SK-N-MC (cell line): Measurements from ENCODE around the gene CACNA2D1.
"Not testable (repeated sequence)": the region's sequence is repeated elsewhere in the genome, so short reads cannot be mapped to it uniquely, and the experiment has no call there.

ENCODE experiments used
- DNase-seq: peaks from one replicate; pipeline ENCODE4 v3.0.0-alpha.2; 2011; ENCODE audit warnings: low read depth, low spot score
- H3K27ac ChIP-seq: fragments of 200-600 bp; sonication (generic); 2 replicates; pipeline ENCODE4 v1.5.1; 2016; ENCODE audit warnings: mixed run types
- H3K36me3 ChIP-seq: fragments of 200-600 bp; sonication (generic); 2 replicates; pipeline ENCODE4 v1.6.1; 2017; ENCODE audit warnings: antibody characterized with exemption, low read length, mixed read lengths; ENCODE audit not compliant: insufficient read depth
- H3K4me3 ChIP-seq: fragments of 200-600 bp; sonication (generic); 2 replicates; pipeline ENCODE4 v1.5.1; 2016
- H3K9ac ChIP-seq: fragments of 200-600 bp; sonication (generic); 2 replicates; pipeline ENCODE4 v1.8.0; 2017; ENCODE audit warnings: mixed run types, mixed read lengths; ENCODE audit not compliant: insufficient read length
- H3K9me3 ChIP-seq: fragments of 200-600 bp; sonication (generic); 2 replicates; pipeline ENCODE4 v1.6.1; 2017; ENCODE audit warnings: low read depth, mild to moderate bottlenecking, antibody characterized with exemption, low read length, moderate library complexity, mixed read lengths
- EZH2 ChIP-seq: fragments of 200-600 bp; sonication (generic); IDR thresholded peaks from one replicate; pipeline ENCODE4 v1.6.1; 2017; ENCODE audit warnings: antibody characterized with exemption
- FOXP2 ChIP-seq: optimal IDR thresholded peaks from 2 replicates; pipeline ENCODE3; 2011; ENCODE audit warnings: mild to moderate bottlenecking, moderate library complexity; ENCODE audit not compliant: insufficient read depth; ENCODE audit errors: extremely low read length, control extremely low read depth
- POLR2AphosphoS5 ChIP-seq: IDR thresholded peaks from 2 replicates; pipeline ENCODE4 v1.6.1; 2012; ENCODE audit warnings: mild to moderate bottlenecking, low read depth, low read length, borderline replicate concordance

The CACNA2D1 gene

GRCh38 chr7:82441669-82442478 lies 1.7 kb downstream of the CACNA2D1 start:
- peak overlapping the region; percentile 88; the same call in 1 of the 2 replicates for H3K27ac ChIP-seq
- H3K4me3 ChIP-seq, result peak overlapping the region; percentile 98
- TF ChIP-seq POLR2AphosphoS5 (no peak), FOXP2 (no peak), EZH2 (no peak)
- DNase-seq, result no peak
- H3K36me3 ChIP-seq, result no peaks in the 10 kb centered on the region
- no peaks in the 10 kb centered on the region for H3K9me3 ChIP-seq
- H3K9ac ChIP-seq, result peak overlapping the region; percentile 94

GRCh38 chr7:82438521-82438920 lies 5.1 kb downstream of the CACNA2D1 start:
- DNase-seq, result no peak
- Histone ChIP-seq H3K36me3 (no peaks in the 10 kb centered on the region), H3K9ac (no peak overlapping the region), H3K27ac (no peak overlapping the region), H3K4me3 (no peak overlapping the region), H3K9me3 (no peaks in the 10 kb centered on the region)
- TF ChIP-seq POLR2AphosphoS5 (no peak), FOXP2 (no peak), EZH2 (no peak)

GRCh38 chr7:82435769-82436168 lies 7.8 kb downstream of the CACNA2D1 start:
- no peak for DNase-seq
- Histone ChIP-seq H3K4me3 (no peak overlapping the region), H3K27ac (no peak overlapping the region), H3K9me3 (no peaks in the 10 kb centered on the region), H3K36me3 (no peaks in the 10 kb centered on the region), H3K9ac (no peak overlapping the region)
- TF ChIP-seq FOXP2, result no peak
- TF ChIP-seq EZH2, result no peak
- TF ChIP-seq POLR2AphosphoS5, result no peak

- Histone ChIP-seq H3K27ac (no peak overlapping the region), H3K36me3 (no peaks in the 10 kb centered on the region), H3K4me3 (no peak overlapping the region), H3K9ac (no peak overlapping the region), H3K9me3 (no peaks in the 10 kb centered on the region)
- TF ChIP-seq FOXP2, result no peak
- TF ChIP-seq EZH2, result no peak
- TF ChIP-seq POLR2AphosphoS5, result no peak
- DNase-seq, result no peak
These were observed 9.1 kb downstream of the CACNA2D1 start for GRCh38 chr7:82434275-82435022.

GRCh38 chr7:82433507-82433906 lies 10.1 kb downstream of the CACNA2D1 start:
- no peak overlapping the region for H3K9ac ChIP-seq
- no peak for TF ChIP-seq EZH2
- no peak for TF ChIP-seq POLR2AphosphoS5
- no peak for TF ChIP-seq FOXP2
- no peaks in the 10 kb centered on the region for H3K9me3 ChIP-seq
- no peak for DNase-seq
- H3K4me3 ChIP-seq, result no peak overlapping the region
- H3K27ac ChIP-seq, result no peak overlapping the region
- H3K36me3 ChIP-seq, result no peaks in the 10 kb centered on the region

GRCh38 chr7:82432743-82433142 lies 10.8 kb downstream of the CACNA2D1 start:
- H3K27ac ChIP-seq, H3K4me3 ChIP-seq, DNase-seq, H3K36me3 ChIP-seq, H3K9me3 ChIP-seq, H3K9ac ChIP-seq: not testable (repeated sequence)

- no peak overlapping the region for H3K4me3 ChIP-seq
- H3K36me3 ChIP-seq, result no peaks in the 10 kb centered on the region
- H3K9me3 ChIP-seq, result no peaks in the 10 kb centered on the region
- no peak overlapping the region for H3K9ac ChIP-seq
- TF ChIP-seq EZH2 (no peak), POLR2AphosphoS5 (no peak), FOXP2 (no peak)
- 0 out of 2 replicates have a peak overlapping the region, but pooled peaks have one; percentile 29 for H3K27ac ChIP-seq
- DNase-seq, result no peak
These were observed 12.8 kb downstream of the CACNA2D1 start for GRCh38 chr7:82430500-82431465.

- no peaks in the 10 kb centered on the region for H3K9me3 ChIP-seq
- TF ChIP-seq POLR2AphosphoS5 (no peak), FOXP2 (no peak), EZH2 (no peak)
- DNase-seq, result no peak
These were observed 14.2 kb downstream of the CACNA2D1 start for GRCh38 chr7:82429408-82429807.

More at GRCh38 chr7:82429408-82429807, 14.2 kb downstream of the CACNA2D1 start:
- no peak overlapping the region for H3K4me3 ChIP-seq
- no peaks in the 10 kb centered on the region for H3K36me3 ChIP-seq
- no peak overlapping the region for H3K27ac ChIP-seq
- no peak overlapping the region for H3K9ac ChIP-seq
